ENCODE measurements around the gene FOXRED2. TPM values are rescaled to one million over a fixed set of nuclear protein-coding genes. Genes with fewer than 3 reads are reported as not detected.

Gene FOXRED2
- total and polyA plus RNA-seq, 2 donors (not counting 1 experiment from before 2014, with no cell fraction given) = 3.3 to 3.8 TPM

DNA sequence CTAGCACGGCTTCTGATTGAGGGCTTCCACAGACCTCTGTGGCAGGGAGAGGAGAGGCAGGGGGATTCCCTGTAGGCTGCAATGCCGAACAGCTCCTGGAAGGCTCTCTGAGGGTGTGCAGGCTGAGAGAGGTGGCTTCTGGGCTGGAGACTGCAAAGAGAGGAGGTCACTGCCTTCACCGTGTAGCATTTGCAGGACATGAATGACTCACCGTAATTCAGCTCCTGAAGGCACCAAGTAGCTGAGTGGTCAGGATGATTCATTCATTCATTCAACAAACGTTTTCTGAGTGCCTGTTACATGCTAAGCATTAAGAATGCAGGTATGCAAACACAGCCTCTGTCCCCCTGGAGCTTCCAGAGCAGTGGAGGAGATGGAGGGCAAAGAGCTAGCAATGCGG is 40.1 kb upstream of the FOXRED2 start:
- Histone ChIP-seq H3K79me2 (ENCODE audit: control insufficient read depth, insufficient read depth, low read length) (no peaks in the 10 kb centered on the region), H3K4me3 (replicated peaks in 1 of 4; ENCODE audit: control extremely low read depth in 1 of 4, insufficient read depth in 1 of 4, low read depth in 3 of 4, low read length in 4 of 4) (no peak overlapping the region), H3K27ac (ENCODE audit: insufficient read depth, low read length) (no peak overlapping the region), H3K27me3 (ENCODE audit: control insufficient read depth, insufficient read depth, low read length) (peaks cover 12% of the 10 kb centered on the region), H3K9me3 (ENCODE audit: control insufficient read depth, insufficient read depth, low read depth, low read length) (no peaks in the 10 kb centered on the region), H2AFZ (ENCODE audit: low read length) (no peak overlapping the region), H3K36me3 (ENCODE audit: control insufficient read depth, insufficient read depth, low read length) (no peaks in the 10 kb centered on the region), H3K4me2 (ENCODE audit: extremely low read depth, insufficient read depth, low read length) (no peak overlapping the region), H3K9ac (ENCODE audit: insufficient read depth, low read length) (no peak overlapping the region), H3K4me1 (ENCODE audit: control insufficient read depth, extremely low read depth, insufficient read depth, low read length) (peaks cover 7% of the 10 kb centered on the region), H4K20me1 (ENCODE audit: control insufficient read depth, extremely low read depth, insufficient read depth, low read length) (no peaks in the 10 kb centered on the region)
- no peak for TF ChIP-seq EZH2 (IDR thresholded peaks at IDR 0.05; ENCODE audit: low read length, missing control alignments)
- TF ChIP-seq CTCF (conservative IDR thresholded peaks at IDR 0.05 in 1 of 2, IDR thresholded peaks at IDR 0.05 in 1 of 2; ENCODE audit: low read depth in 1 of 2, low read length in 2 of 2) = no peak
- DNase-seq (ENCODE audit: low read depth in 2 of 2) = peak; percentile 36 to 91

- Histone ChIP-seq H2AFZ (ENCODE audit: low read length) (no peak overlapping the region), H3K4me2 (ENCODE audit: extremely low read depth, insufficient read depth, low read length) (peak overlapping the region; percentile 26), H3K9ac (ENCODE audit: insufficient read depth, low read length) (no peak overlapping the region), H4K20me1 (ENCODE audit: control insufficient read depth, extremely low read depth, insufficient read depth, low read length) (no peaks in the 10 kb centered on the region), H3K27me3 (ENCODE audit: control insufficient read depth, insufficient read depth, low read length) (peaks cover 6% of the 10 kb centered on the region), H3K27ac (ENCODE audit: insufficient read depth, low read length) (no peak overlapping the region), H3K9me3 (ENCODE audit: control insufficient read depth, insufficient read depth, low read depth, low read length) (no peaks in the 10 kb centered on the region), H3K4me3 (replicated peaks in 1 of 4; ENCODE audit: control extremely low read depth in 1 of 4, insufficient read depth in 1 of 4, low read depth in 3 of 4, low read length in 4 of 4) (no peak overlapping the region), H3K79me2 (ENCODE audit: control insufficient read depth, insufficient read depth, low read length) (no peaks in the 10 kb centered on the region), H3K36me3 (ENCODE audit: control insufficient read depth, insufficient read depth, low read length) (no peaks in the 10 kb centered on the region), H3K4me1 (ENCODE audit: control insufficient read depth, extremely low read depth, insufficient read depth, low read length) (peaks cover 8% of the 10 kb centered on the region)
- TF ChIP-seq CTCF (conservative IDR thresholded peaks at IDR 0.05 in 1 of 2, IDR thresholded peaks at IDR 0.05 in 1 of 2; ENCODE audit: low read depth in 1 of 2, low read length in 2 of 2) (peak; percentile 47 to 61), EZH2 (IDR thresholded peaks at IDR 0.05; ENCODE audit: low read length, missing control alignments) (no peak)
- DNase-seq (ENCODE audit: low read depth in 2 of 2) = peak; percentile 54 to 63
Observed at GRCh38 chr22:36546092-36546804, 39.4 kb upstream of the FOXRED2 start.

GRCh38 chr22:36544107-36544620 is 37.3 kb upstream of the FOXRED2 start:
- no peak overlapping the region for H2AFZ ChIP-seq (ENCODE audit: low read length)
- peaks cover 8% of the 10 kb centered on the region for H3K4me1 ChIP-seq (ENCODE audit: control insufficient read depth, extremely low read depth, insufficient read depth, low read length)
- H3K4me2 ChIP-seq (ENCODE audit: extremely low read depth, insufficient read depth, low read length) = no peak overlapping the region
- no peaks in the 10 kb centered on the region for H3K79me2 ChIP-seq (ENCODE audit: control insufficient read depth, insufficient read depth, low read length)
- no peak overlapping the region for H3K9ac ChIP-seq (ENCODE audit: insufficient read depth, low read length)
- no peaks in the 10 kb centered on the region for H3K27me3 ChIP-seq (ENCODE audit: control insufficient read depth, insufficient read depth, low read length)
- TF ChIP-seq CTCF (conservative IDR thresholded peaks at IDR 0.05 in 1 of 2, IDR thresholded peaks at IDR 0.05 in 1 of 2; ENCODE audit: low read depth in 1 of 2, low read length in 2 of 2) (no peak), EZH2 (IDR thresholded peaks at IDR 0.05; ENCODE audit: low read length, missing control alignments) (no peak)
- peak in 1 of 2 donors; percentile 70 for DNase-seq (ENCODE audit: low read depth in 2 of 2)
- H3K36me3 ChIP-seq (ENCODE audit: control insufficient read depth, insufficient read depth, low read length) = no peaks in the 10 kb centered on the region
- H3K27ac ChIP-seq (ENCODE audit: insufficient read depth, low read length) = no peak overlapping the region
- H3K9me3 ChIP-seq (ENCODE audit: control insufficient read depth, insufficient read depth, low read depth, low read length) = no peaks in the 10 kb centered on the region
- no peaks in the 10 kb centered on the region for H4K20me1 ChIP-seq (ENCODE audit: control insufficient read depth, extremely low read depth, insufficient read depth, low read length)
- H3K4me3 ChIP-seq (replicated peaks in 1 of 4; ENCODE audit: control extremely low read depth in 1 of 4, insufficient read depth in 1 of 4, low read depth in 3 of 4, low read length in 4 of 4) = no peak overlapping the region
